LNCAP (cell line): Measurements from ENCODE around the gene TP53I3.

Experiments used
- TF ChIP-seq, protein P1 (sequence below): fragments of 450-650 bp; IDR thresholded peaks from 2 replicates; pipeline ENCODE4 v1.5.1; 2017; ENCODE audit warnings: mild to moderate bottlenecking

Gene TP53I3

DNA sequence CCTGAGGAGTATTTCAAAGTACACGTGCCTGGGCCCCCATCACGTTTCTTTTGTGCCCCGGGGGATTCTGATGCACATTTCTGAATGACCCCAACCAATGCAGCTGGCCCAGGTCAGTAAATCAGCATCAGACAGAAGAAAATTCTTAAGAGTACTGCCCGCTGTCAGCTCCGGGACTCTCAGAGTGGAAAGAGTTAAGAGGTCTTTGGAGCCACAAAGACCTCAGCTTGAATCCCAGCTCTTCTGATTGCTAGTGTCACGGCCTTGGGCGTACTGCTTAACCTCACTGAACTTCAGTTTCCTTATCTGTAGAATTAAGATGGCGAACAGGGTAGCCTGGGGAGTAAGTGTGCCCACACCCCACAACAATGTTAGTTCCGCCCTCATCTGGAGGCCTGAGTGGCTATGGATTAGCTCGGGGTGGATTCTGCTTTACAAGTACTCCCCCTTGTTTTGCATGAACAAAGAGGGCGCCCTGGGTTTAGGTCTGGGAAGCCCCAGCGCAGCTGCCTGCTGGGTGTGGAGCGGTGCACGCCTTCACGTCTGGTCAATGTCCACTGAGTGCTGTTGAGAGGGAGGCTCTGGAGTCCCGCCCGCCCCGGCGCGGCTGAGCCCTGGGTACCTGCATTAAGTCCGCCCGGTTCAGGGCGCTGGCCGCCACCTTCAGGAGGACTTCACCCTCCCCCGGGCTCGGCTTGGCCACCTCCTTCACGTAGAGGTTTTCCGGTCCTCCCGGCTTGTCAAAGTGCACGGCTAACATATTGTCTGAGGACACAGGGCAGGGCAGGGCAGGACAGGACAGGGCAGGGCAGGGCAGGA is 858 bp downstream of the TP53I3 start:
- TF ChIP-seq, protein P1, sequence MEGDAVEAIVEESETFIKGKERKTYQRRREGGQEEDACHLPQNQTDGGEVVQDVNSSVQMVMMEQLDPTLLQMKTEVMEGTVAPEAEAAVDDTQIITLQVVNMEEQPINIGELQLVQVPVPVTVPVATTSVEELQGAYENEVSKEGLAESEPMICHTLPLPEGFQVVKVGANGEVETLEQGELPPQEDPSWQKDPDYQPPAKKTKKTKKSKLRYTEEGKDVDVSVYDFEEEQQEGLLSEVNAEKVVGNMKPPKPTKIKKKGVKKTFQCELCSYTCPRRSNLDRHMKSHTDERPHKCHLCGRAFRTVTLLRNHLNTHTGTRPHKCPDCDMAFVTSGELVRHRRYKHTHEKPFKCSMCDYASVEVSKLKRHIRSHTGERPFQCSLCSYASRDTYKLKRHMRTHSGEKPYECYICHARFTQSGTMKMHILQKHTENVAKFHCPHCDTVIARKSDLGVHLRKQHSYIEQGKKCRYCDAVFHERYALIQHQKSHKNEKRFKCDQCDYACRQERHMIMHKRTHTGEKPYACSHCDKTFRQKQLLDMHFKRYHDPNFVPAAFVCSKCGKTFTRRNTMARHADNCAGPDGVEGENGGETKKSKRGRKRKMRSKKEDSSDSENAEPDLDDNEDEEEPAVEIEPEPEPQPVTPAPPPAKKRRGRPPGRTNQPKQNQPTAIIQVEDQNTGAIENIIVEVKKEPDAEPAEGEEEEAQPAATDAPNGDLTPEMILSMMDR = no peak

- TF ChIP-seq, protein P1 = no peak
Measured at GRCh38 chr2:24082787-24083566, 1.7 kb downstream of the TP53I3 start.

DNA sequence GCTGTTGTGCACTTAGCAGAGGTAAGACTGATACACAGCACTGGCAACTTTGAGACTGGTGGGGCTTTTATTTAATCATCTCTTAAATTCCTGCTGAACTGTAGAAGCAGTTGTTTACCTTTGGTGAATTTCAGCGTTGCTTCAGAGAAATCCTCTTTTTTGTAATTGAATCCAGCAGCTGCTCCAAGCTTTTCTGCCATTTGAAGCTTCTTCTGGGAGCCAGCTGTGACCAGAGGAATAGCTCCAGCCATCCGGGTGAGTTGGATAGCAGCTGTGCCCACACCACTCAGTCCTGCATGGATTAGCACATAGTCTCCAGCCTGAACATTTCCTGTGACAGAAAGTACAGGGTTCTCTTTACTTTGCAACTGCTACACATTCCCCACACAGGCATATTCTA is 3.9 kb downstream of the TP53I3 start:
- TF ChIP-seq, protein P1 = no peak

DNA sequence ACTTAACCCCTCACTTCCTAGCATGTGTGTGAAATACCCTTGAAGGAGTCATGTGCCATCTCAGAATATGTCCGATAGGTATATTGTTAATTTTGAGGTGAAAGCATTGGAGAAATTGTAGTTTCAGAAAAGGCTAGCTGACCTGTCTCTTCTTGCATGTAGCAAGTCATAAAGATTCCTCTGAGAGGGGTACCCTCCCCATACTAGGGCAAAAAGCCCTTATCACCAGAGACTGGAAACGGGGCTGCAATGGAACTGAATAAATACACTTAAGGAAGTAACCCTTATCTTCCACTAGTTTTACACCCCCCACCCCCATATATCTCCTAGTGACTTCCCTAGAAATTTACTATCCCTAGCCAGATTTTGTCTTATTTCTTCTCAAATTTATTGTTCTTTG is 6.8 kb downstream of the TP53I3 start:
- TF ChIP-seq, protein P1 = no peak

GRCh38 chr2:24077535-24077877 is 7.1 kb downstream of the TP53I3 start:
- TF ChIP-seq, protein P1 = no peak

DNA sequence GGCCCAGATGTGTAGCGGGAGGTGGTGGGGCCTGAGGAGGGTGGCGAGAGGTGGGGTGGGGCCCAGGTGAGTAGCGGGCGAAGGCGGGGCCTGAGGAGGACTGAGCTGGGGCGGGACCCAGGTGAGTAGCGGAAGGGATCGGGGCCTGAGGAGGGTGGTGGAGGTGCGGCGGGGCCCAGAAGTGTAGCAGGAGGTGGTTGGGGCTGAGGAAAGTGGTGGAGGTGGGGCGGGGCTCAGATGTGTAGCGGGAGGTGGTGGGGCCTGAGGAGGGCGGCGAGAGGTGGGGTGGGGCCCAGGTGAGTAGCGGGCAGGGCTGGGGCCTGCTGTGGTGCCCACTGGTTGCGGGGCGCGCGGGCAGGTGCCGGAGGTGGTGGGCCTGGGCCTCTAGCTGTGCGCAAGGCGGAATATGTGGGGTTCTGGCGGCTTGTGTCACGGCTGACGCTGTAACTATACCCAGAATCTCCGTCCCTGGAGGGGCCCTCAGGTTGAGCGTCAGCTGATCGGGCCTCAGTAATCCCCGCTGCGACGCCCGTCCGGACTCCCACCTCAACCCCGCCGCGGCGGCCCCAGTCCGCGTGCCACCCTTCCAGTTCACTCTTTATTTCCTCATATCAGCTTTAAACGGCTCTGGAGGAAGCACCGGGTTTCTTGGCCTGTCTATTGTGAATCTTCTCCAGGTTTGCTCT is 7.6 kb downstream of the TP53I3 start:
- TF ChIP-seq, protein P1 = no peak
